ENCODE data around the gene PLD5.

The PLD5 gene

DNA sequence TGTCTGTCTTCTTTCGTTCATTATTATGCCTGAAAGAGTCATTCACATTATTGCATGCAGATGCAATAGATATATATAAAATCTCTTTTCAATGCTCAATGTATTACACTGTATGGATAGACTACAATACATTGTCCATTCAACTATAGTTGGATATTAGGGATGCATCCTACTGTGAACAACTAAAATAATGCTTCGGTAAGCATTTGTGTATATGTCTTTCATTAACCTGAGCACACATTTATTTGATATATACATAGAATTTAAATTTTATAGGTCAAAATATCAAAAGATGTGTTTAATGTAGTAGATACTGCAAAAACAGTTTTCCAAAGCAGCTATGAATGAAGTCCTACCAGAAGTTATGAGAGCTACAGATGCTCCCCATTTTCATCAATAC, 8.9 kb downstream of the PLD5 start:
- no peak overlapping the region for H3K4me2 ChIP-seq (ENCODE audit: low read length)
- H3K9me3 ChIP-seq (ENCODE audit: low read length): 0 out of 2 replicates have a peak, but pooled peaks cover 2% of the 10 kb centered on the region
- TF ChIP-seq, protein P1, sequence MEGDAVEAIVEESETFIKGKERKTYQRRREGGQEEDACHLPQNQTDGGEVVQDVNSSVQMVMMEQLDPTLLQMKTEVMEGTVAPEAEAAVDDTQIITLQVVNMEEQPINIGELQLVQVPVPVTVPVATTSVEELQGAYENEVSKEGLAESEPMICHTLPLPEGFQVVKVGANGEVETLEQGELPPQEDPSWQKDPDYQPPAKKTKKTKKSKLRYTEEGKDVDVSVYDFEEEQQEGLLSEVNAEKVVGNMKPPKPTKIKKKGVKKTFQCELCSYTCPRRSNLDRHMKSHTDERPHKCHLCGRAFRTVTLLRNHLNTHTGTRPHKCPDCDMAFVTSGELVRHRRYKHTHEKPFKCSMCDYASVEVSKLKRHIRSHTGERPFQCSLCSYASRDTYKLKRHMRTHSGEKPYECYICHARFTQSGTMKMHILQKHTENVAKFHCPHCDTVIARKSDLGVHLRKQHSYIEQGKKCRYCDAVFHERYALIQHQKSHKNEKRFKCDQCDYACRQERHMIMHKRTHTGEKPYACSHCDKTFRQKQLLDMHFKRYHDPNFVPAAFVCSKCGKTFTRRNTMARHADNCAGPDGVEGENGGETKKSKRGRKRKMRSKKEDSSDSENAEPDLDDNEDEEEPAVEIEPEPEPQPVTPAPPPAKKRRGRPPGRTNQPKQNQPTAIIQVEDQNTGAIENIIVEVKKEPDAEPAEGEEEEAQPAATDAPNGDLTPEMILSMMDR (IDR thresholded peaks at IDR 0.05; ENCODE audit: low read length): no peak
- TF ChIP-seq EZH2 (IDR thresholded peaks at IDR 0.05; ENCODE audit: borderline replicate concordance, low read length): no peak
- H3K79me2 ChIP-seq (ENCODE audit: insufficient read depth, low read length): no peaks in the 10 kb centered on the region
- no peaks in the 10 kb centered on the region for H3K9me2 ChIP-seq (ENCODE audit: low read depth, low read length)
- H4K20me1 ChIP-seq (ENCODE audit: insufficient read depth, low read length): no peaks in the 10 kb centered on the region
- no peaks in the 10 kb centered on the region for H3F3A ChIP-seq (ENCODE audit: insufficient read depth, low read length)
- H3K36me3 ChIP-seq (ENCODE audit: insufficient read depth, low read length): no peaks in the 10 kb centered on the region
- no peak overlapping the region for H3K9ac ChIP-seq (ENCODE audit: low read length)
- no peaks in the 10 kb centered on the region for H3K27me3 ChIP-seq (ENCODE audit: insufficient read depth, low read length)
- no peak overlapping the region for H3K4me3 ChIP-seq (ENCODE audit: low read depth, low read length, poor library complexity, severe bottlenecking)
- no peak overlapping the region for H3K27ac ChIP-seq (ENCODE audit: low read depth, low read length, poor library complexity, severe bottlenecking)
- H2AFZ ChIP-seq (ENCODE audit: low read length): no peak overlapping the region
- no peaks in the 10 kb centered on the region for H3K4me1 ChIP-seq (ENCODE audit: insufficient read depth, low read length, severe bottlenecking)

DNA sequence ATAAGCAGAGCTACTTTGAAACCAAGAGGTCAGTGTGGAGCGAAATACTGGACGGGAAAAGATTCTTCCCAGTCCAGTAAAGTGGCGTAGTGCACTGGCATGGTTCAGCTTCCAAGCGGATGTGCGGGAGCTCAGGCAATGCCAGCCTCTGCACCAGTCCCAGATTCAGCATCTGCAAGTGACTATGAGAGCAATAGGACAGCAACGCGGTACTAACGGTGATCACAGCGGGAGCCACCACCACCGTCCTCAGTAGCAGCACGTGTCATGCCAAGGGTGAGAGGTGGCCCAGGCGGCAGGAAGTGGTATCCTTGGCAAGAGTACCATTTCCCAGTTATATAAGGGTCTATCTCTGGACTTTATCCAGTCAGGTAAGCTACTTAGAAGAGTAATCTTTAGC, 17.8 kb downstream of the PLD5 start:
- TF ChIP-seq, protein P1 (IDR thresholded peaks at IDR 0.05; ENCODE audit: low read length): no peak
- TF ChIP-seq EZH2 (IDR thresholded peaks at IDR 0.05; ENCODE audit: borderline replicate concordance, low read length): no peak
- no peaks in the 10 kb centered on the region for H3K36me3 ChIP-seq (ENCODE audit: insufficient read depth, low read length)
- no peaks in the 10 kb centered on the region for H3K79me2 ChIP-seq (ENCODE audit: insufficient read depth, low read length)
- no peak overlapping the region for H3K4me3 ChIP-seq (ENCODE audit: low read depth, low read length, poor library complexity, severe bottlenecking)
- no peak overlapping the region for H3K27ac ChIP-seq (ENCODE audit: low read depth, low read length, poor library complexity, severe bottlenecking)
- no peaks in the 10 kb centered on the region for H3K4me1 ChIP-seq (ENCODE audit: insufficient read depth, low read length, severe bottlenecking)
- no peak overlapping the region for H3K9ac ChIP-seq (ENCODE audit: low read length)
- no peaks in the 10 kb centered on the region for H3K27me3 ChIP-seq (ENCODE audit: insufficient read depth, low read length)
- no peaks in the 10 kb centered on the region for H3K9me2 ChIP-seq (ENCODE audit: low read depth, low read length)
- no peaks in the 10 kb centered on the region for H3F3A ChIP-seq (ENCODE audit: insufficient read depth, low read length)
- no peak overlapping the region for H3K4me2 ChIP-seq (ENCODE audit: low read length)
- no peaks in the 10 kb centered on the region for H4K20me1 ChIP-seq (ENCODE audit: insufficient read depth, low read length)
- H2AFZ ChIP-seq (ENCODE audit: low read length): no peak overlapping the region
- no peaks in the 10 kb centered on the region for H3K9me3 ChIP-seq (ENCODE audit: low read length)

DNA sequence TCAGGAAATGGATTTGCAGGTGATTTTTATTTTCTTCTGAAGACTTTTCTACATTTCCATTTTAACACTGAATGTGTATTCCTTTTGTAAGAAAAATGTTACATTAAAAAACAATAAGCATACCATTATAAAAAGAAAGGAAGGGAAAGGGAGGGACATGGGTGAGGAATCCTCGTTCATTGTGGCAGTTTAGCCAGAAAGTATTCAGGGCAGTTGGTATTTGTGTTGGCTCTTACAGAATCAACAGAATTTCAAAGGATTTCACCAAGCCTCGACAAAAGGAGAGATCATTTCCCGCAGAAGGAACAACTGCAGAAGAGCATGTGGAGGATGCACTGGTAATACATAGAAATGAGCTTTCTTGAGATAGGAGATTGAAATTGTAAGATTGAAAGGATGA, 35.0 kb downstream of the PLD5 start:
- Histone ChIP-seq H3K79me2 (ENCODE audit: insufficient read depth, low read length) (no peaks in the 10 kb centered on the region), H2AFZ (ENCODE audit: low read length) (no peak overlapping the region), H3K4me3 (ENCODE audit: low read depth, low read length, poor library complexity, severe bottlenecking) (no peak overlapping the region), H3K9ac (ENCODE audit: low read length) (no peak overlapping the region), H3K27ac (ENCODE audit: low read depth, low read length, poor library complexity, severe bottlenecking) (no peak overlapping the region), H4K20me1 (ENCODE audit: insufficient read depth, low read length) (no peaks in the 10 kb centered on the region), H3K36me3 (ENCODE audit: insufficient read depth, low read length) (no peaks in the 10 kb centered on the region), H3K9me2 (ENCODE audit: low read depth, low read length) (no peaks in the 10 kb centered on the region), H3K9me3 (ENCODE audit: low read length) (no peaks in the 10 kb centered on the region), H3F3A (ENCODE audit: insufficient read depth, low read length) (no peaks in the 10 kb centered on the region), H3K4me1 (ENCODE audit: insufficient read depth, low read length, severe bottlenecking) (no peaks in the 10 kb centered on the region), H3K27me3 (ENCODE audit: insufficient read depth, low read length) (no peaks in the 10 kb centered on the region), H3K4me2 (ENCODE audit: low read length) (no peak overlapping the region)
- TF ChIP-seq, protein P1 (IDR thresholded peaks at IDR 0.05; ENCODE audit: low read length): no peak
- no peak for TF ChIP-seq EZH2 (IDR thresholded peaks at IDR 0.05; ENCODE audit: borderline replicate concordance, low read length)

Measured in OCI-LY1 (cell line).